HUES6 (cell line): ENCODE data around the gene PYGB.

ENCODE experiments used
- H3K27ac ChIP-seq: 2 replicates; pipeline ENCODE4 v1.7.0; 2013; ENCODE audit warnings: low read depth, mild to moderate bottlenecking, low read length, inconsistent platforms
- H3K27me3 ChIP-seq: 2 replicates; pipeline ENCODE4 v1.6.1; 2013; ENCODE audit warnings: low read length; ENCODE audit not compliant: control insufficient read depth, insufficient read depth
- H3K36me3 ChIP-seq: 2 replicates; pipeline ENCODE4 v1.6.1; 2013; ENCODE audit warnings: low read length; ENCODE audit not compliant: control insufficient read depth, insufficient read depth
- H3K4me1 ChIP-seq: 2 replicates; pipeline ENCODE4 v1.6.1; 2013; ENCODE audit warnings: low read length; ENCODE audit not compliant: control insufficient read depth, insufficient read depth
- H3K4me3 ChIP-seq: 2 replicates; pipeline ENCODE4 v1.5.1; 2013; ENCODE audit warnings: low read depth, low read length
- H3K9ac ChIP-seq: one replicate; pipeline ENCODE4 v1.6.1; 2013; ENCODE audit warnings: mild to moderate bottlenecking, low read length
- H3K9me3 ChIP-seq: 2 replicates; pipeline ENCODE4 v1.6.1; 2013; ENCODE audit warnings: low read depth, low read length; ENCODE audit not compliant: control insufficient read depth, insufficient read depth

Gene PYGB

DNA sequence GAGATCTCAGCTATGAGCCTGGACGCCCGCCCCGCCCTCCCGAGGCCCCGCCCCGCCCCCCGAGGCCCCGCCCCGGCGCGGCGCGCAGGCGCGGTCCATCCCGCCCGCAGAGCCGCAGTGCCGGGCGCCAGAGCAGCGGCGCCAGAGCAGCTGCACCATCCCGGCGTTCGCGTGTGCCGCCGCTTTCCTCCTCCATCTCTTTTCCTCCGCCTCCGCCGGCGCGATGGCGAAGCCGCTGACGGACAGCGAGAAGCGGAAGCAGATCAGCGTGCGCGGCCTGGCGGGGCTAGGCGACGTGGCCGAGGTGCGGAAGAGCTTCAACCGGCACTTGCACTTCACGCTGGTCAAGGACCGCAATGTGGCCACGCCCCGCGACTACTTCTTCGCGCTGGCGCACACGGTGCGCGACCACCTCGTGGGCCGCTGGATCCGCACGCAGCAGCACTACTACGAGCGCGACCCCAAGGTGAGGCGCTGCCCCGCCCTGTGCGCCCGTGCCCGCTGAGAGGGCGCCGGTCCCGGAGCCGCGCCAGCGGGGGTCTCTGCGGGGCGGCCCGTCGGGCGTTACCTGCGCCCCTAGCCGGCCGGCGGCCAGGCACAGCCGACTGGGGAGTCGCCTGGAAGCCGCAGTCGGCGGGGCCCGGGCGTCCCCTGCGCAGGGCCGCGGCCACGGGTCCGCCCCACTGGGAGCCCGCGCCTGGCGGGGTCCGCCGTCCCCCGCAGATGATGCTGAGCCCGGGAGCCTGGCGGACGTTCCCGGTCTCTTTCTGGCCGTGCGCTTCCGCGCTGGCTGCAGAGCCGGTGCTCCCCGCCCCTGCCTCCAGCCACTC lies at the start of gene PYGB:
TSS of gene PYGB (plus strand) at position 130 of the 830 bp plus-strand sequence. CDS start at position 224, 94 bp downstream.
- Histone ChIP-seq H3K4me3 (peak within 1 kb of the TSS; percentile 90), H3K27me3 (peaks cover 15% of the 10 kb centered on the region; the same call in 1 of the 2 replicates), H3K27ac (no peak within 1 kb of the TSS; the same call in 1 of the 2 replicates)

DNA sequence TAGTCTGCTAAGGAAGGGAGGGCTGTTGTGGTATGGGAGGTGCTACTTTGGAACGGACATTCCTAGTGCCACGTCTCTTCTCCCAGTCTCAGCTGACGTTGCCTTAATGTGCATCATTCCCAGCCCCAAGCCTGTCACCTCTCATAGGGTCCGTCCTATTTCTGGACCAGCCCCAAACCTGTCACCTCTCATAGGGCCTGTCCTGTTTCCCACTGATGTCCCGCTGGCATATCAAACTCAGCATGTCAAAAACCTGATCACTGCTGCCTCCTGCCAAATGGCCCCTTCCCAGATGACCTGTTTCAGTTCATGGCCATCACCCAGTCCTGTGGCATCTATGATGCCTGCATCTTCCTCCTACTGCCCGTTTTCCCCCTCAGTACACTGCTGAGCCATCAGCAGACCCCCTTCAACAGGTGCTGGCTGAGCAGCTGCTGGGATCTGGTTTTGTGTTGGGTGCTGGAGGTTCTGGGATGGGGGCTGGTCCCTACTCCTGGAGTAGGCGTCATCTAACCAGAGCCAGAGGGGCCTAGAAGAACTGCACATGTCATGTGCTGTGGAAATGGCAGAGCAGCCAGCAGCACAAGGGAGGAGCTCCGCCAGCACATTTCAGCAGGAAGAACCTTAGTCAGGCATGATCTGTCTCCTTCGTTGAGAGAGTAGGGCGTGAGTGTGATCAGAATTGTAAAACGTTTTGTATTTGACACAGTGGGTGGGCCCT lies 49.1 kb upstream of the PYGB start:
- H3K27ac ChIP-seq = no peak overlapping the region
- no peaks in the 10 kb centered on the region for H3K9me3 ChIP-seq
- H3K4me1 ChIP-seq = peaks cover 16% of the 10 kb centered on the region
- H3K9ac ChIP-seq = no peak overlapping the region
- no peaks in the 10 kb centered on the region for H3K36me3 ChIP-seq
- no peak overlapping the region for H3K4me3 ChIP-seq
- peaks cover 3% of the 10 kb centered on the region for H3K27me3 ChIP-seq

More for the DNA sequence above, at the start of gene PYGB:
- peaks cover 6% of the 10 kb centered on the region for H3K36me3 ChIP-seq
- H3K4me1 ChIP-seq = peaks cover 29% of the 10 kb centered on the region; the same call in 1 of the 2 replicates
- H3K9me3 ChIP-seq = no peaks in the 10 kb centered on the region
- H3K9ac ChIP-seq = peak within 1 kb of the TSS; percentile 83

GRCh38 chr20:25199473-25200260 lies 48.2 kb upstream of the PYGB start:
- H3K36me3 ChIP-seq = no peaks in the 10 kb centered on the region
- H3K9me3 ChIP-seq = no peaks in the 10 kb centered on the region
- no peak overlapping the region for H3K4me3 ChIP-seq
- peaks cover 3% of the 10 kb centered on the region for H3K27me3 ChIP-seq
- H3K27ac ChIP-seq = no peak overlapping the region
- H3K4me1 ChIP-seq = peaks cover 18% of the 10 kb centered on the region
- H3K9ac ChIP-seq = no peak overlapping the region

DNA sequence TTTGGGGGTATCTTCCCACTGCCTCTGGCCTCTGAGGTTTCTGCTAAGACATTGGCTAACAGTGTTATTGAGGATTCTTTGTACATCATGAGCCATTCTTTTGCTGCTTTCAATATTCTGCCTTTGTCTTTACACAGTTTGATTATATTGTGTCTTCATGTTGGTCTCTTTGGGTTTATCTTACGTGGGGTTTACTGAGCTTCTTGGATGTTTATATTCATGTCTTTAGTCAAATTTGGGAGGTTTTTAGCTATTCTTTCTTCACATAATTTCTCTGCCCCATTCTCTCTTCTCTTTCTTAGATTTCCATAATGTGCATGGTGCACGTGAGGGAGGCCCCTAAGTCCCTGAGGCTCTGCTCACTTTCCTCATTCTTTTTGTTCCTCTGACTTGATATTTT lies 44.8 kb upstream of the PYGB start:
- no peaks in the 10 kb centered on the region for H3K27me3 ChIP-seq
- no peak overlapping the region for H3K4me3 ChIP-seq
- no peak overlapping the region for H3K9ac ChIP-seq
- H3K9me3 ChIP-seq = no peaks in the 10 kb centered on the region
- H3K4me1 ChIP-seq = peaks cover 24% of the 10 kb centered on the region
- H3K36me3 ChIP-seq = no peaks in the 10 kb centered on the region
- H3K27ac ChIP-seq = no peak overlapping the region

- H3K4me1 ChIP-seq = peaks cover 21% of the 10 kb centered on the region
- no peak overlapping the region for H3K4me3 ChIP-seq
- H3K9ac ChIP-seq = no peak overlapping the region
- no peaks in the 10 kb centered on the region for H3K36me3 ChIP-seq
- H3K27ac ChIP-seq = no peak overlapping the region
- no peaks in the 10 kb centered on the region for H3K27me3 ChIP-seq
- no peaks in the 10 kb centered on the region for H3K9me3 ChIP-seq
Observed at GRCh38 chr20:25203871-25204320, 44.0 kb upstream of the PYGB start.

- Histone ChIP-seq H3K9ac (no peak overlapping the region), H3K9me3 (no peaks in the 10 kb centered on the region), H3K27me3 (no peaks in the 10 kb centered on the region), H3K4me3 (no peak overlapping the region), H3K36me3 (no peaks in the 10 kb centered on the region), H3K4me1 (peaks cover 17% of the 10 kb centered on the region), H3K27ac (no peak overlapping the region)
Observed at GRCh38 chr20:25204550-25205276, 43.2 kb upstream of the PYGB start.

DNA sequence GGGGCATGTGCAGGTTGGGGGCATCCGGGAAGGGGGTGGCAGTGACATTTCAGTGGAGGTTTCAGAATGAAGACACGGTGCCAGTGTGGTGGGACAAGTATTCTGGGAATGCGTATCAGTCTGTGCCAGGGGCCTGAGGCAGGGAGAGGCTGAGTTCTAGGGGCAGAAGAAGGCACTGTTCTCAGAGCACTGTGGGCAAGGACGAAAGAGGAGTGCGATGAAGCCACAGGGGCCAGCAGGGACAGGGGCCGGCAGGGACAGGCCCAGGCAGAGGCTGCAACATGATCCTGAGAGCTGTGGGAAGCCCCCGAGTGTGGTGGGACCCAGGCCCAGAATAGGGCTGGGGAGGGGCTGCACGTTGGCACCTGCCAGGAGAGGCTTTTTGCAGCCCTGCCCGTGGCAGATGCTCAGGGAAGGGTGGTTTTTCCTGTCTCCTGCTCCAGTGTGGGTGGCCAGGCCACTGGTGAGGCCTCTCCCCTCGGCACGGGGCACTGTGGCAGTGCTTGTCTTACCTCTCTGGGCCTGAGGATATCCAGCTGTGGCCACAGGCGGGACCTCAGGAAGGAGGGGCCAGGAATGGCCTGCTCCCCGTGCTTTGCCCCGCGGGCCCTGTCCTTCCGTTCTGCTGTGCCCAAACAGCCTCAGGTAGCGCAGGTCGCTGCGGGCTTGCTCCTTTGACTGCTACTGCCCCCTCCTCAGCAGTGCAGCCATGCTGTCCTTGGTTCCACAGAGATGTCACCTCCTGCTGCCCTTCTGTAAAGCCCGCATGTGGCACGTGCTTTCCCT lies 42.4 kb upstream of the PYGB start:
- Histone ChIP-seq H3K4me1 (peaks cover 17% of the 10 kb centered on the region), H3K36me3 (no peaks in the 10 kb centered on the region), H3K9me3 (no peaks in the 10 kb centered on the region), H3K4me3 (no peak overlapping the region), H3K9ac (no peak overlapping the region), H3K27ac (no peak overlapping the region), H3K27me3 (no peaks in the 10 kb centered on the region)

DNA sequence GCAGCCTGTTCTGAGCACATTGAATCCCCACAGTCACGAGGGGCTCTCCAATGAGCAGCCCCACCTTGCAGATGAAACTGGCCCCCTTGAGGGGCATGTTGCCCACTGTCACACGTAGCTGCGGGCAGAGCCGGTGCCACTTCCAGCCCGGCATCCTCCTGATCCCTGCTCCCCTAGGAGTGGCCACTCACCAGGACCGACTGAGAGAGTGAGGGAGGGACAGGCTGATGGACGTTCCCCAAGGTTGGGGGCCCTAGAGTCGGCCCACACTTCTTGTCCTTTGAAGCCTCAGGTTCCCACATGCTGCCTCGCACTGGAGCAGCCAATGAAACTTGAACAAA lies 41.9 kb upstream of the PYGB start:
- peaks cover 4% of the 10 kb centered on the region for H3K36me3 ChIP-seq
- H3K9me3 ChIP-seq = no peaks in the 10 kb centered on the region
- H3K27me3 ChIP-seq = no peaks in the 10 kb centered on the region
- H3K4me1 ChIP-seq = peaks cover 17% of the 10 kb centered on the region
- no peak overlapping the region for H3K4me3 ChIP-seq
- no peak overlapping the region for H3K27ac ChIP-seq
- no peak overlapping the region for H3K9ac ChIP-seq

DNA sequence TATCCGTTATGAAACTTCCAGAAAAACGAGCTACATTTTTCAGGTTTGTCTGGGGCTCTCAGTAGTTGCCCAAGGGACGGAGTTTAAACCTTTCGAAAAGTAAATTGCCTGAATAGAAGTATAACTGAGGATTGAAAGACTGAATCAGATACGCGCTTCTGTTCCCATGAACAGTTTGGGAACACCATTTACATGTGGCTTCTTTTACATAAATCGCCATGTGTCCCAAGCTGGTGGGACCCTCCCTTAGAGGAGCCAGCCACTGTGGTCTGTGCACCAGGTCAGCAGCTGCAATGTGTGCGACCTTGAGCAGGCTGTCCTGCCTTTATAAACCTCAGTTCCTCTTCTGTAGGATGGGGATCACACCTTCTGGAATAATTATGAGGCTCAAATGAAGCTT lies 41.3 kb upstream of the PYGB start:
- Histone ChIP-seq H3K4me1 (peaks cover 17% of the 10 kb centered on the region), H3K27ac (no peak overlapping the region), H3K36me3 (peaks cover 9% of the 10 kb centered on the region), H3K27me3 (no peaks in the 10 kb centered on the region), H3K9me3 (no peaks in the 10 kb centered on the region), H3K4me3 (no peak overlapping the region), H3K9ac (no peak overlapping the region)
